GM12864 (cell line): Measurements from ENCODE around the gene COL18A1.

Experiments
- DNase-seq: peaks from one replicate; pipeline ENCODE4 v3.0.0-alpha.2; 2011; ENCODE audit warnings: low read depth
- H3K4me3 ChIP-seq: 2 replicates; pipeline ENCODE4 v1.5.1; 2011; ENCODE audit warnings: mild to moderate bottlenecking, low read depth, low read length, control low read depth
- CTCF ChIP-seq: IDR thresholded peaks from 2 replicates; pipeline ENCODE4 v1.5.1; 2011; ENCODE audit warnings: low read depth, mild to moderate bottlenecking, moderate library complexity, low read length, control low read depth, inconsistent platforms; ENCODE audit errors: missing control alignments

COL18A1 gene

GRCh38 chr21:45481566-45481965 is 76.6 kb downstream of the COL18A1 start:
- H3K4me3 ChIP-seq = no peak overlapping the region
- no peak for DNase-seq
- no peak for TF ChIP-seq CTCF

DNA sequence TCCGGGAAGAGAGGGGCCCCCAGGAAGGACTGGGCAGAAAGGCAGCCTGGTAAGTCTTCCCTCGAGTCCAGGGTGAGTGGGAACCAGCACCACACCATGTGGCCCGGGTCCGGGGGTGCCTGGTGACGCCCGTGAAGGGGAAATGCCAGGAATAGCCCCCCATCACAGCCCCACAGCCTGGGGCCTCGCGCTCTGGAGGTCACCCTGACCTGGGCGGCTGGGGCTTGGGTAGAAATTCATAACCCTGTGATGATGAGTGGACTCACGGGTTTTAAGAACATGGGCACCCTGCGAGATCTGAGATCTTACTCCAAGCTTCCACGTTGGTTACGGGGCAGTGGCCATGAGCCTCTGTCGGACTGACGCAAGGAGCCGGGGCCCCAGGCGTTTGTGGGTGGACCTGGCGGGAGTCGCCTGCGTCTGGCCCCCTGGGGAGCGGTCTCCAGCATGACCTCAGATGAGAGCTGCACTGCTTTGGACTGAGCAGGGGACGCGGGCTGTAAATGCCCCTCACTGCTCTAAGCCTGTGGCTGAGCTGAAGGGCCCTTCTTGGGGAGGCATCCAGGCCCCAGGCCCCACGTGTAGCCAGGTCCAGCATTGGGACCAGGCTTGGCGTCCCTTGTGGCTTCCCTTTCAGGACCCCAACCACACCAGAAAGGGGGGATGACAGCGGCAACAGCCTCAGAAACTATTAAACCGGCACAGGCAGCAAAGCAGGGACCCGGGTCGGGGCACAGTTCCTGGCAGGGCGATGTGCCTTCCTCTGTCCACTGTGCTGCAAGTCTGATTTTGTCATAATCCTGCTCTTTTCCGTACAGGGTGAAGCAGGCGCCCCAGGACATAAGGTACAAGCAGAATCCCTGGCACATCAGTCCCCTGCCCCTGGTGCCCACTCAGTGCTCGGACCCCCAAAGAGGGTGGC is 77.3 kb downstream of the COL18A1 start:
- TF ChIP-seq CTCF = no peak
- DNase-seq = no peak
- H3K4me3 ChIP-seq = no peak overlapping the region

GRCh38 chr21:45482899-45483821 is 78.2 kb downstream of the COL18A1 start:
- DNase-seq = no peak
- no peak for TF ChIP-seq CTCF
- no peak overlapping the region for H3K4me3 ChIP-seq

- no peak overlapping the region for H3K4me3 ChIP-seq
- no peak for DNase-seq
- TF ChIP-seq CTCF = no peak
Observed at GRCh38 chr21:45484318-45484717, 79.4 kb downstream of the COL18A1 start.

- DNase-seq = no peak
- no peak for TF ChIP-seq CTCF
- no peak overlapping the region for H3K4me3 ChIP-seq
Observed at GRCh38 chr21:45485686-45486442, 80.9 kb downstream of the COL18A1 start.

DNA sequence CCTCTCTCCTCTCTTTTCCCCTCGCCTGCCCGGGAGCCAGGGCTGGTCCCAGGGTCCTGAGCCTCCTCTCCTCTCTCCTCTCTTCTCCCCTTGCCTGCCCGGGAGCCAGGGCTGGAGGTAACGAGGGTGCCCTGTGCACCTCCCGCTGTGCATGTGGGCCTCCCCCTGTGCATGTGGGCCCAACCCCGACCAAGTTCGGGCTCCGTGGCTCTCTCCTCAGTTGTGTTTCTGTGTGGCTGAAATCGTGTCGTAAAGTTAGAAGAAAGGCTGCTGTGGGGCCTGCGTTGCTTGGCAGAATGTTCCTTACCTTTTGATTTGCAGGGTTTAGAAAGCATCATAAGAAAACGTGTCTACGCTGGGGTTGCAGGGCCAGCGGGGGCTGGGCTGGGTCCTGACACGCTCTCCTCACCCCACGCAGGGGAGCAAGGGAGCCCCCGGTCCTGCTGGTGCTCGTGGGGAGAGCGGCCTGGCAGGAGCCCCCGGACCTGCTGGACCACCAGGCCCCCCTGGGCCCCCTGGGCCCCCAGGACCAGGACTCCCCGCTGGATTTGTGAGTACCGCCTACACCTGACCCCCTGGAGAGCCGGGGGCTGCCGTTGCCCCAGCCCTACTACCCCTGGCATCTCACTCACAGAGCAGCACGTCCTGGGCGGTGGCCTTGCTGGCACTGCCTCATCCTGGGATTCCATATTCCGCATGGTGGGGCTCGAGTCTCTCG is 81.6 kb downstream of the COL18A1 start:
- no peak for DNase-seq
- TF ChIP-seq CTCF = no peak
- no peak overlapping the region for H3K4me3 ChIP-seq
